Endodermal cell (in vitro differentiated cells): ENCODE measurements around the gene AOX1. TPM values are rescaled to one million over a fixed set of nuclear protein-coding genes. Genes with fewer than 3 reads are reported as not detected.
"Not testable (repeated sequence)": the region's sequence is repeated elsewhere in the genome, so short reads cannot be mapped to it uniquely, and the experiment has no call there.

Source experiments
- DNase-seq: peaks from one replicate; pipeline ENCODE4 v3.0.0-alpha.2; 2017
- H3K27ac ChIP-seq: 2 replicates; pipeline ENCODE4 v1.5.1; 2013; ENCODE audit warnings: mild to moderate bottlenecking, low read depth, low read length, moderate library complexity
- H3K27me3 ChIP-seq: 2 replicates; pipeline ENCODE4 v1.6.1; 2013; ENCODE audit warnings: mild to moderate bottlenecking, low read length, moderate library complexity; ENCODE audit not compliant: insufficient read depth, control insufficient read depth, poor library complexity, severe bottlenecking
- H3K36me3 ChIP-seq: 2 replicates; pipeline ENCODE4 v1.7.0; 2013; ENCODE audit warnings: mild to moderate bottlenecking, low read length, moderate library complexity; ENCODE audit not compliant: control insufficient read depth, insufficient read depth
- H3K4me1 ChIP-seq: one replicate; pipeline ENCODE4 v1.7.0; 2013; ENCODE audit warnings: low read length; ENCODE audit not compliant: control insufficient read depth, insufficient read depth
- H3K4me3 ChIP-seq: 2 replicates; pipeline ENCODE4 v1.5.1; 2013; ENCODE audit warnings: mild to moderate bottlenecking, low read length, moderate library complexity
- H3K9ac ChIP-seq: 2 replicates; pipeline ENCODE4 v1.6.1; 2013; ENCODE audit warnings: mild to moderate bottlenecking, low read length, moderate library complexity; ENCODE audit not compliant: poor library complexity, severe bottlenecking; ENCODE audit errors: extremely low read depth
- H3K9me3 ChIP-seq: 2 replicates; pipeline ENCODE4 v1.6.1; 2013; ENCODE audit warnings: mild to moderate bottlenecking, low read length, moderate library complexity; ENCODE audit not compliant: control insufficient read depth
- H3K27ac Mint-ChIP-seq: 2 replicates; pipeline ENCODE4 v1.8.0; 2020; ENCODE audit warnings: mixed read lengths
- H3K27me3 Mint-ChIP-seq: 2 replicates; pipeline ENCODE4 v1.8.0; 2021; ENCODE audit warnings: mild to moderate bottlenecking, mixed read lengths; ENCODE audit not compliant: insufficient read depth
- H3K36me3 Mint-ChIP-seq: 2 replicates; pipeline ENCODE4 v1.8.0; 2020; ENCODE audit warnings: low read depth, mixed read lengths
- H3K4me1 Mint-ChIP-seq: 2 replicates; pipeline ENCODE4 v1.8.0; 2020; ENCODE audit warnings: mixed read lengths
- H3K4me3 Mint-ChIP-seq: 2 replicates; pipeline ENCODE4 v1.8.0; 2020; ENCODE audit warnings: mild to moderate bottlenecking, moderate library complexity, mixed read lengths
- H3K9me3 Mint-ChIP-seq: 2 replicates; pipeline ENCODE4 v1.8.0; 2020; ENCODE audit warnings: mild to moderate bottlenecking, mixed read lengths
- WGBS, 2 experiments: methylation state at CpG; one replicate each; pipeline versions ENCODE4 v1.1.5 to v1.1.7; 2013; ENCODE audit warnings: missing lambda C conversion rate in 2 of 2, mixed read lengths in 1 of 2; ENCODE audit not compliant: insufficient coverage in 1 of 2, insufficient read length in 1 of 2; 5-methylcytosine and 5-hydroxymethylcytosine counted together
- total RNA-seq, 2 donors: library from RNA; stranded (reverse); fragmentation: NEBNext Ultra II Directional in 1 of 2; extraction: Animal tissue kit (Norgen Biotek cat#: 25700) in 1 of 2; gene quantifications; 2 replicates in 1 of 2; 3 replicates in 1 of 2; pipeline ENCODE4 v1.2.1, GENCODE V29; 2021
- TF ChIP-seq, protein P1 (sequence below): fragments of 200-600 bp; sonication (generic); conservative IDR thresholded peaks from 2 replicates; pipeline ENCODE4 v1.5.0; 2021; ENCODE audit warnings: antibody characterized with exemption, mild to moderate bottlenecking

Gene AOX1
- total RNA-seq, 2 donors from 2014 or later: 8.8 to 15.5 TPM

DNA sequence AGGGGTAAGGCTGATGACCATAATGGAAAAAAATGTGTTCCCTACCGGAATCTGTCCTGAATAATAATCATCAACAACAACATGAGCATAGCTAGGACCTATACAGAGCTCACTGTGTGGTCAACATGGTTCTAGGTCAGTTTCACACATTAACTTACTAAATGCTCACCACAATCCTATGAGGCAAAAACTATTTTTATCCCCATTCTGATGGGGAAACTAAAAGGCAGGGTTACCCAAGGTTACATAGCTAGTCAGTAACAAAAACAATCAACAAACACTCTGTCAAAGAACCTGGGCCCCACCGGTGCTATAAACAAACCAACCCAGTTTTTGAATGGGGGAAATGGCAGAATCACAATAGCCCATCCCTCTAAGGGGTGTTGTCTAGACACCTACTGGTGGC lies 40.1 kb downstream of the AOX1 start:
- Histone ChIP-seq H3K27me3 (no peaks in the 10 kb centered on the region), H3K4me1 (peaks cover 14% of the 10 kb centered on the region), H3K36me3 (no peaks in the 10 kb centered on the region), H3K9ac (no peak overlapping the region), H3K9me3 (no peaks in the 10 kb centered on the region), H3K27ac (no peak overlapping the region), H3K4me3 (no peak overlapping the region)
- Mint-ChIP-seq H3K4me3 (no peak overlapping the region), H3K36me3 (no peaks in the 10 kb centered on the region), H3K4me1 (peaks cover 24% of the 10 kb centered on the region), H3K9me3 (no peaks in the 10 kb centered on the region), H3K27me3 (peaks cover 15% of the 10 kb centered on the region), H3K27ac (no peak overlapping the region)
- DNase-seq: no peak
- 88% methylated on average over 2 of the region's 2 CpGs; no CpG with 5 or more reads in 1 of the 2 experiments for WGBS, 2 experiments
- TF ChIP-seq, protein P1, sequence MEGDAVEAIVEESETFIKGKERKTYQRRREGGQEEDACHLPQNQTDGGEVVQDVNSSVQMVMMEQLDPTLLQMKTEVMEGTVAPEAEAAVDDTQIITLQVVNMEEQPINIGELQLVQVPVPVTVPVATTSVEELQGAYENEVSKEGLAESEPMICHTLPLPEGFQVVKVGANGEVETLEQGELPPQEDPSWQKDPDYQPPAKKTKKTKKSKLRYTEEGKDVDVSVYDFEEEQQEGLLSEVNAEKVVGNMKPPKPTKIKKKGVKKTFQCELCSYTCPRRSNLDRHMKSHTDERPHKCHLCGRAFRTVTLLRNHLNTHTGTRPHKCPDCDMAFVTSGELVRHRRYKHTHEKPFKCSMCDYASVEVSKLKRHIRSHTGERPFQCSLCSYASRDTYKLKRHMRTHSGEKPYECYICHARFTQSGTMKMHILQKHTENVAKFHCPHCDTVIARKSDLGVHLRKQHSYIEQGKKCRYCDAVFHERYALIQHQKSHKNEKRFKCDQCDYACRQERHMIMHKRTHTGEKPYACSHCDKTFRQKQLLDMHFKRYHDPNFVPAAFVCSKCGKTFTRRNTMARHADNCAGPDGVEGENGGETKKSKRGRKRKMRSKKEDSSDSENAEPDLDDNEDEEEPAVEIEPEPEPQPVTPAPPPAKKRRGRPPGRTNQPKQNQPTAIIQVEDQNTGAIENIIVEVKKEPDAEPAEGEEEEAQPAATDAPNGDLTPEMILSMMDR: no peak

DNA sequence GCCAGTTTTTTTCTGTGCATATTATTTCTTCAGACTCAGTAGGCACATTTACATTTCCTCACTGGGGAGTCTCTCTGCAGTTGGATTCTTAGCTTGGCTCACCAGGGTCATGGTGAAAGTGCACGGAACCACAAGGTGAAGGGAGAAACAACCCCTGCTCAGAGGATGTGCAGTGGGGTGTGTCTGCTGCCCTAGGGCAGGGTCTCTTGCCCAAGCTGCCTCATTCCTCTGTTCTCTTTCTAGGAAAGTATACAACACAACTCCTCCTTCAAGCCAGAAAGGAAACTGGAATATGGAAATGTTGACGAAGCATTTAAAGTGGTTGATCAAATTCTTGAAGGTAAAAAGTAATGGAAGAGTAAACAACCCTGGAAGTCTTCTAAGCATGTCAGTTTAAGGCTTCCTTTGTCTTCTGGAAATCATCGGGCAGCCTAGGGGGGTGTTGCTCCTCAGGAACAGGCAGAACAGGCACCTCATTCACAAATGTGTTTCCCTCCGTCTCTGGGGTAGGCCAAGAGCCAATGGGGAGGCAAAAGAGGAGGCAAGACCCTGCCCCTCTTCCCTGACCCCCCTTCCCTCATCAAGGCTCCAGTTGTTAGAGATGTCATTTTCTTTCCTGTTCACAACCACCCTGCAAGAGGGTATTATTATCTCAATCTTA lies 41.4 kb downstream of the AOX1 start:
- H3K4me1 ChIP-seq: peaks cover 20% of the 10 kb centered on the region
- no peaks in the 10 kb centered on the region for H3K27me3 ChIP-seq
- H3K4me3 ChIP-seq: no peak overlapping the region
- no peak overlapping the region for H3K27ac Mint-ChIP-seq
- H3K9me3 Mint-ChIP-seq: no peaks in the 10 kb centered on the region
- no peak overlapping the region for H3K4me3 Mint-ChIP-seq
- no peak overlapping the region for H3K9ac ChIP-seq
- no peaks in the 10 kb centered on the region for H3K9me3 ChIP-seq
- H3K4me1 Mint-ChIP-seq: peaks cover 31% of the 10 kb centered on the region
- no peaks in the 10 kb centered on the region for H3K36me3 Mint-ChIP-seq
- peaks cover 15% of the 10 kb centered on the region for H3K27me3 Mint-ChIP-seq
- no peak overlapping the region for H3K27ac ChIP-seq
- no peak for DNase-seq
- TF ChIP-seq, protein P1: no peak
- WGBS, 2 experiments: 85 to 88% methylated on average over 4 of the region's 4 CpGs
- H3K36me3 ChIP-seq: no peaks in the 10 kb centered on the region

DNA sequence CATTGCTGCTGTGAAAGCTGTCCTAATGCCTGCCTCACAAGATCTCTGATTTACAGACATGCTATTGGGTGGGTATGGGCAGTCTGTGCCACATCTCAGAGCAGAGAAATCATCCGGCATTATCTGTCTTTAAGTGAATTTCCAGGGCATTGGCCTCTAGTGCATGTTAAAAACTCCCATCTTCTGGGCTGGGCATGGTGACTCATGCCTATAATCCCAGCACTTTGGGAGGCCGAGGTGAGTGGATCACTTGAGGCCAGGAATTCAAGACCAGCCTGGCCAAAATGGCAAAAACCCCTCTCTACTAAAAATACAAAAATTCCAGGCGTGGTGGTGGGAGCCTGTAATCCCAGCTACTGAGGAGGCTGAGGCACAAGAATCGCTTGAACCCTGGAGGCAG lies 42.6 kb downstream of the AOX1 start:
- WGBS, 2 experiments: 89 to 90% methylated on average over 2 to 4 of the region's 4 CpGs
- H3K9me3 Mint-ChIP-seq: not testable (repeated sequence)
- peaks cover 31% of the 10 kb centered on the region for H3K4me1 Mint-ChIP-seq

More for the DNA sequence above, 42.6 kb downstream of the AOX1 start:
- not testable (repeated sequence) for H3K27me3 ChIP-seq, H3K9me3 ChIP-seq, H3K27ac Mint-ChIP-seq, H3K4me3 ChIP-seq, H3K27ac ChIP-seq, H3K36me3 ChIP-seq, H3K4me3 Mint-ChIP-seq, H3K9ac ChIP-seq, DNase-seq, H3K36me3 Mint-ChIP-seq
- H3K4me1 ChIP-seq: peaks cover 20% of the 10 kb centered on the region
- H3K27me3 Mint-ChIP-seq: peaks cover 21% of the 10 kb centered on the region
